Measurements from ENCODE around the gene TNIP1. TPM values are rescaled to one million over a fixed set of nuclear protein-coding genes. Genes with fewer than 3 reads are reported as not detected.

Gene TNIP1
- total and polyA plus RNA-seq, 2 experiments from 2014 or later = 57.0 to 64.6 TPM

DNA sequence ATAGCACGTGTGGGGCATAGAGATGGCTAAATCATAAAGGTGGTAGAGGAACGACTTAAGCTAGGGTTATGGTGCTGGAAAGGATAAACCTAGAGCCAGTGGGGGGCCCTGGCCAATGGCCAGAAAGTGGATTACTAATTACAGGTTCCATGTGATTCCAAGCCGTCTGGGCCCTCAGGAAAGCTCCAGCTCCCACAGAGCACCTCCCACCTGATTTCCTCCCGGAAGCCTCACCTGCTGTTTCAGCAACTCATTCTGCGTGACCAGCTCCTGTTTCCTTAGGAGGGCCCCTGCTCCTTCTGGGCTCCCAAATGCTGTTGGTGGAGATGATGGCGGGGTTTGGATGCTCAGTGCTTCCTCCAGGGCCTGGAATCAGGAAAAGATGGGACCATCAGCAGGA, 44.3 kb downstream of the TNIP1 start:
- H3K4me2 ChIP-seq = no peak overlapping the region
- H2AFZ ChIP-seq = no peak overlapping the region
- DNase-seq (ENCODE audit: low spot score) = no peak
- H3K4me1 ChIP-seq (ENCODE audit: insufficient read depth) = peaks cover 4% of the 10 kb centered on the region
- no peaks in the 10 kb centered on the region for H3K9me3 ChIP-seq (ENCODE audit: low read depth)
- H3K27me3 ChIP-seq = no peaks in the 10 kb centered on the region
- H4K20me1 ChIP-seq (ENCODE audit: insufficient read depth, poor library complexity, severe bottlenecking) = no peaks in the 10 kb centered on the region
- no peaks in the 10 kb centered on the region for H3K9me2 ChIP-seq (replicated peaks; ENCODE audit: insufficient read depth)
- no peak overlapping the region for H3K4me3 ChIP-seq
- H3K27ac ChIP-seq = no peak overlapping the region
- WGBS (ENCODE audit: low lambda C conversion rate, missing lambda C conversion rate) = 83% methylated on average over 6 of the region's 6 CpGs
- no peaks in the 10 kb centered on the region for H3K36me3 ChIP-seq (replicated peaks; ENCODE audit: insufficient read depth, low read depth)
- no peaks in the 10 kb centered on the region for H3K79me2 ChIP-seq
- TF ChIP-seq EZH2 (IDR thresholded peaks at IDR 0.05; ENCODE audit: borderline replicate concordance) (no peak), EZH2phosphoT487 (IDR thresholded peaks at IDR 0.05; ENCODE audit: low read depth, severe bottlenecking, unreplicated experiment) (no peak)
- TF ChIP-seq, protein P1, sequence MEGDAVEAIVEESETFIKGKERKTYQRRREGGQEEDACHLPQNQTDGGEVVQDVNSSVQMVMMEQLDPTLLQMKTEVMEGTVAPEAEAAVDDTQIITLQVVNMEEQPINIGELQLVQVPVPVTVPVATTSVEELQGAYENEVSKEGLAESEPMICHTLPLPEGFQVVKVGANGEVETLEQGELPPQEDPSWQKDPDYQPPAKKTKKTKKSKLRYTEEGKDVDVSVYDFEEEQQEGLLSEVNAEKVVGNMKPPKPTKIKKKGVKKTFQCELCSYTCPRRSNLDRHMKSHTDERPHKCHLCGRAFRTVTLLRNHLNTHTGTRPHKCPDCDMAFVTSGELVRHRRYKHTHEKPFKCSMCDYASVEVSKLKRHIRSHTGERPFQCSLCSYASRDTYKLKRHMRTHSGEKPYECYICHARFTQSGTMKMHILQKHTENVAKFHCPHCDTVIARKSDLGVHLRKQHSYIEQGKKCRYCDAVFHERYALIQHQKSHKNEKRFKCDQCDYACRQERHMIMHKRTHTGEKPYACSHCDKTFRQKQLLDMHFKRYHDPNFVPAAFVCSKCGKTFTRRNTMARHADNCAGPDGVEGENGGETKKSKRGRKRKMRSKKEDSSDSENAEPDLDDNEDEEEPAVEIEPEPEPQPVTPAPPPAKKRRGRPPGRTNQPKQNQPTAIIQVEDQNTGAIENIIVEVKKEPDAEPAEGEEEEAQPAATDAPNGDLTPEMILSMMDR (IDR thresholded peaks at IDR 0.05; ENCODE audit: poor library complexity) = no peak

DNA sequence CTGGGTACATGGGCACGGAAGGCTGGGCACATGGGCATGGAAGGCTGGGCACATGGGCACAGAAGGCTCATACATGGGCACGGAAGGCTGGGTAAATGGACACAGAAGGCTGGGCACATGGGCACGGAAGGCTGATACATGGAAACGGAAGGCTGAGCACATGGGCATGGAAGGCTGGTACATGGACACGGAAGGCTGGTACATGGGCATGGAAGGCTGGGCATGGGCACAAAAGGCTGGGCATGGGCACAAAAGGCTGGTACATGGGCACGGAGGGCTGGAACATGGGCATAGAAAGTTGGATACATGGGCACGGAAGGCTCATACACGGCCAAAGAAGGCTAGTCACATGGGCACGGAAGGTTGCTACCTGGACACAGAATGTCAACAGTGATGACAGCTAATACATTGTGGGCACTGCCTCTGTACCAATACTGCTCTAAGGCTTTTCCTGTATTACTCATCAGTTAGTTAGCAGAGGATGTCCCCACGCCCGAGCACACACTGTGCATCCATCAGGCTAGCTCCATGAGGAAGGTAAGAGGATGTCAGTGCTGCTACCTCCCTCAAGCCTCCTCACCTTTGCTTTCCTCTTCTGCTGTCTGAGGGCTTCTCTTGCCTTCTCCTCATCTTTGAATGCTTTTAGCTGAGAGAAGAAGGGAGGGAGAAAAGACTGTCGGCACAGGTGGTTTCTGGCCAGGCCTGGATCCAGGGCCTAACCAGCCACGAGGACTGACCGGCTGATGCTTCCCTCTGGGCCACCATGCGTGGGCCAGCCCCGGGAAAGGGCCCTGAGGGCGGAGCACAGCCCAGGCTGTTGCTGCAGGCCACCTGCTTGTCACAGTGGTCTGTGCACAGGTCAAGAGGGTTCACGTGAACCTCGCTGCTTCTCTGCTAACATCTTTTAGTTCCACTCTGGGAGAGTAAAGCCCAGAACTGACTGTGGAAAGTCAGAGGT, 46.1 kb downstream of the TNIP1 start:
- Histone ChIP-seq H3K9me2 (replicated peaks; ENCODE audit: insufficient read depth) (no peaks in the 10 kb centered on the region), H3K36me3 (replicated peaks; ENCODE audit: insufficient read depth, low read depth) (no peaks in the 10 kb centered on the region), H3K4me3 (no peak overlapping the region), H4K20me1 (ENCODE audit: insufficient read depth, poor library complexity, severe bottlenecking) (no peaks in the 10 kb centered on the region), H3K27me3 (no peaks in the 10 kb centered on the region), H3K79me2 (no peaks in the 10 kb centered on the region), H3K4me2 (no peak overlapping the region), H3K9me3 (ENCODE audit: low read depth) (no peaks in the 10 kb centered on the region), H3K27ac (no peak overlapping the region), H3K4me1 (ENCODE audit: insufficient read depth) (peaks cover under 1% of the 10 kb centered on the region), H2AFZ (no peak overlapping the region)
- TF ChIP-seq EZH2 (IDR thresholded peaks at IDR 0.05; ENCODE audit: borderline replicate concordance) = no peak
- no peak for DNase-seq (ENCODE audit: low spot score)
- 93% methylated on average over 18 of the region's 19 CpGs for WGBS (ENCODE audit: low lambda C conversion rate, missing lambda C conversion rate)

GRCh38 chr5:151033217-151033934, 47.5 kb downstream of the TNIP1 start:
- Histone ChIP-seq H3K36me3 (replicated peaks; ENCODE audit: insufficient read depth, low read depth) (no peaks in the 10 kb centered on the region), H2AFZ (no peak overlapping the region), H3K79me2 (no peaks in the 10 kb centered on the region), H3K27me3 (no peaks in the 10 kb centered on the region), H3K9me2 (replicated peaks; ENCODE audit: insufficient read depth) (no peaks in the 10 kb centered on the region), H3K4me2 (no peak overlapping the region), H3K27ac (no peak overlapping the region), H3K4me3 (no peak overlapping the region), H4K20me1 (ENCODE audit: insufficient read depth, poor library complexity, severe bottlenecking) (no peaks in the 10 kb centered on the region), H3K9me3 (ENCODE audit: low read depth) (no peaks in the 10 kb centered on the region), H3K4me1 (ENCODE audit: insufficient read depth) (no peaks in the 10 kb centered on the region)
- TF ChIP-seq EZH2 (IDR thresholded peaks at IDR 0.05; ENCODE audit: borderline replicate concordance) = no peak
- TF ChIP-seq, protein P1 (IDR thresholded peaks at IDR 0.05; ENCODE audit: poor library complexity) = no peak
- TF ChIP-seq EZH2phosphoT487 (IDR thresholded peaks at IDR 0.05; ENCODE audit: low read depth, severe bottlenecking, unreplicated experiment) = no peak
- WGBS (ENCODE audit: low lambda C conversion rate, missing lambda C conversion rate) = 98% methylated on average over 8 of the region's 14 CpGs
- DNase-seq (ENCODE audit: low spot score) = no peak

GRCh38 chr5:151031554-151031953, 49.3 kb downstream of the TNIP1 start:
- Histone ChIP-seq H3K36me3 (replicated peaks; ENCODE audit: insufficient read depth, low read depth) (no peaks in the 10 kb centered on the region), H3K9me3 (ENCODE audit: low read depth) (no peaks in the 10 kb centered on the region), H3K27ac (no peak overlapping the region), H3K4me1 (ENCODE audit: insufficient read depth) (no peaks in the 10 kb centered on the region), H3K4me3 (no peak overlapping the region), H4K20me1 (ENCODE audit: insufficient read depth, poor library complexity, severe bottlenecking) (no peaks in the 10 kb centered on the region), H3K4me2 (no peak overlapping the region), H3K27me3 (no peaks in the 10 kb centered on the region), H3K79me2 (no peaks in the 10 kb centered on the region), H2AFZ (no peak overlapping the region), H3K9me2 (replicated peaks; ENCODE audit: insufficient read depth) (no peaks in the 10 kb centered on the region)
- no peak for DNase-seq (ENCODE audit: low spot score)
- 98% methylated on average over 11 of the region's 11 CpGs for WGBS (ENCODE audit: low lambda C conversion rate, missing lambda C conversion rate)
- no peak for TF ChIP-seq EZH2 (IDR thresholded peaks at IDR 0.05; ENCODE audit: borderline replicate concordance)
- TF ChIP-seq EZH2phosphoT487 (IDR thresholded peaks at IDR 0.05; ENCODE audit: low read depth, severe bottlenecking, unreplicated experiment) = no peak
- TF ChIP-seq, protein P1 (IDR thresholded peaks at IDR 0.05; ENCODE audit: poor library complexity) = no peak
